Caki2 (cell line): Measurements from ENCODE around the gene GRIN2A. TPM values are rescaled to one million over a fixed set of nuclear protein-coding genes. Genes with fewer than 3 reads are reported as not detected.

Source experiments
- DNase-seq: peaks from one replicate; pipeline ENCODE4 v3.0.0-alpha.2; 2015; ENCODE audit warnings: low read depth
- in situ Hi-C: cut with HindIII; loops from 2 replicates; pipeline ENCODE4 v1.10.0; 2016; ENCODE audit warnings: low sequenced_read_pairs, low pct_unique_long_range_greater_than_20kb, mixed read lengths
- total RNA-seq: library from RNA; depleted of rRNA; stranded (reverse); fragments of >200 nt; shearing (Covaris generic); gene quantifications from 2 replicates; pipeline ENCODE4 v1.2.3, GENCODE V29; 2014; ENCODE audit warnings: low replicate concordance; rRNA removed

Gene GRIN2A
- not detected in 2 replicates for total RNA-seq

DNA sequence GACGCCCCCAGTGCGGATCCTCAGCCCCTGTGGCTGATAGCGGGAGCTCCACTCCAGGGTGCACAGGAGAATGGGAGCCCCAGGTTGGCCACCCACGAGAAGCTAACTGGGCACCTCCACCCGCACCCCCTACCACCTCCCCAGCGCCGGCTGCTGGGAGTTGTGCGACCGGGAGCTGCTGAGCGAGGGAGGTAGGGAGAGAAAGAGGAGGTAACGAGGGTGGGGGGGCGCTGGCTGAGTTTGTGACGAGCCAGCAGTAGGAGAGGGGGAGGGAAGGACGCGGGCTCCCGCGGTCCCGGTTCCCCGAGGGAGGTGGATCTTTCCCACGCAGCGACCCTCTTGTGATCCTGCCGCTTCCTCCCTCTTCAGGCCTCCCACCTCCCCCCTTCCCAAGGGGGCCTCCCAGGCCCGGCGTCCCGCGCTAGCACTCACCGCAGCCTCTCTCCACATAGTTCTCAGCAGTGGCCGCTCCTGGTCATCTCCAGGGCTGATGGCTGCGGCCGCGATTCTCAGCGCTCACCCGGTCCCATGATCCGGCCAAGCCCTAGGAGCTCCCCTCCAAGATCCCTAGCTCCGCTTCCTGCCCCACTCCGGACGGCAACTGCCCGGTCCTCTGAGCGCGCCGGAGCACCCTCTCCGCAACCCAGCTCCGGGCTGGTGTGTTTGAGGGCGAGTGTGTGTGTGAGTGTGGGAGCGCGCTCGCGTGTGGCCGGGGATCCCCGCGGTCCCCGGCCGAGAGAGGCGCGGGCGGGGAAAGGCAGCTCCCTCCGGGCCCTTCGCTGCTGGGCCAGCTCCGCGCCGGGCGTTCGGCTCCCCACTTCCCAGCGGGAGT, at the start of gene GRIN2A:
Gene GRIN2A (minus strand): TSS at position 207 of the 832 bp plus-strand sequence. CDS start 2,017 bp downstream, outside the sequence.
- in situ Hi-C loops, result no loop called here
- no peak for DNase-seq

DNA sequence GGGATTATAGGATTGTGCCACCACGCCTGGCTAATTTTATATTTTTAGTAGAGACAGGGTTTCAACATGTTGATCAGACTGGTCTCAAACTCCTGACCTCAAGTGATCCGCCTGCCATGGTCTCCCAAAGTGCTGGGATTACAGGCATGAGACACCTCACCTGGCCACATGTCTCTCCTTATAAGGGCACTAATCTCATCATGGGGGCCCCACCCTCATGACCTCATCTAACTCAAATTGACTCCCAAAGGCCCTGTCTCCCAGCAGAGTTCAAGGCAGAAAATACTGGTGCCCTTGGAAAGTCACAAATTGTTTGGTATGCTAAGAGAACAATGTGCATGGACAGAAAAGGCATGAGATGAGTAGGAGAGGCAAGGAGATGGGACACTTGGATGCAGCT, 49.3 kb upstream of the GRIN2A start:
- in situ Hi-C loops, result no loop called here

DNA sequence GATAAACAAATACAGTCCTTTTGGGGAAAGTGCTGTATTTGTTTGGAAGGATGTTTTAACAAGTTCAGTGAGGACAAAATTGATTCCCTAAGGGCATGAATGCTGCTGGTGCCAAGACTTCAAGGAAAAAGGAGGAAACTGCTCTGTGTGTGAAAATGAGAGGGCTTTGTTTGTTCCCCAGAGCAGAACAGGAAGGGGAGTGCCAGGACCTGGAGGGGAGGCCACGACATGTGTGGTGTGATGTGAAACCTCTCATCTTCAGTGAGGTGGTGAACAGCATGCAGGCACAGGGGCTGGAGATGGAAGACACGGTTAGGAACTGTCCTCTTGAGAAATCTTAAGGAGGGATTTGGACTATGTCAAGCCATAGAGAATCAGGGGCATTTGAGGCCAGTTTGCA, 46.6 kb upstream of the GRIN2A start:
- peak; percentile 11 for DNase-seq
- in situ Hi-C loops, result no loop called here

More for the DNA sequence above, 49.3 kb upstream of the GRIN2A start:
- no peak for DNase-seq

DNA sequence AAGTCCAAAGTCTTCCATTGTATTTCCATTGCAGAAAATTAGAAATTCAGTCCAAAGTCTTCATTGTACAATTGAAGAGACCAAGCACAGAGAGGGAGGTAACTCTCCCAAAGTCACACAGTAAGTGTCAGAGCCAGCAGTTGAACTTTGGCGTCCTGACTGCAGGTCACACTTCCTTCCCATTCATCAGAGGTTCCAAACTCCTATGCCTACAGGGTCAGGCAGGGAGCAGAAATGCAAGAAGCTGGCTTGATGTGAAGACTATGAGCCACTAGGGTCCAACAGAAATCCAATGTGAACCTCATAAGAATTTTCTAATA, 44.7 kb upstream of the GRIN2A start:
- in situ Hi-C loops, result no loop called here
- no peak for DNase-seq

DNA sequence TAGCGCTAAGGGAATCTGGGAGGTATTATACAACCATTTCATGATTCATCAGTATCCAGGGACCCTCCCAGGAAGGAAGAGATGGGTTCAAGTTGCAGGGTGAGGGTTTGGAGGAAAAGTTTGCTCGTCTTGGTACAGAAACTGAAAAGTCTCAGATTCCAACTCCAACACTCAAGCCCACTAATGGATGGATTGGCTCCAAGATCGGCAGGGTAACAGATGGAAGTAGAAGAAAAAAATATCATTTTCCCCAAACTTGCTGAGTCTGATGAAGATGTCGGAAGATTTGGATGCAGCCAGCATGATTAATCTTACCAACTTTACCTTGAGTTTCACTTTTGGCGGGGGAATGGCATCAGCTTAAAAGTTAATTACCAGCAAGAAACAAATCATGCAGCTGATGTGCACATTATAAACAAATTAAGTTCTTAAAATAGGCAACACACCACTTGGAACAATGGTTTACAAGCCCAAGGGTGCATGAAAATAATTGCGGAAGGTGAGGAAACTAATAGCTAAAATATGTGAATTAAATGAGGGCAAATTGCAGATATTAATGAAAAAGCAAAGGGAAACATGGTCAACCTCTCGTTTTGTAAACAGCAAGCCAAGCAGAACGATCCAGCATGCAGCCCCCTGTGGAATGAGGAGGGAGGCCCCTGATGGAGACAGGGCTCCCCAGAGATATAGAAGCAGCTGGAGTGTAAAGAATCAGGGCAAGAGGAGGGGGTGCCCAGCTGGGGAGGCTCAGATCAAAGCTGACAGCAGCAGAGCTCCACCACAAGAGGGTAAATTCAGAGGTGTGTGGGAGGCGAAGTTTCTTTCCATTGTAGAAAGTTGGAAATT, 44.1 kb upstream of the GRIN2A start:
- in situ Hi-C loops, result no loop called here
- DNase-seq, result no peak

DNA sequence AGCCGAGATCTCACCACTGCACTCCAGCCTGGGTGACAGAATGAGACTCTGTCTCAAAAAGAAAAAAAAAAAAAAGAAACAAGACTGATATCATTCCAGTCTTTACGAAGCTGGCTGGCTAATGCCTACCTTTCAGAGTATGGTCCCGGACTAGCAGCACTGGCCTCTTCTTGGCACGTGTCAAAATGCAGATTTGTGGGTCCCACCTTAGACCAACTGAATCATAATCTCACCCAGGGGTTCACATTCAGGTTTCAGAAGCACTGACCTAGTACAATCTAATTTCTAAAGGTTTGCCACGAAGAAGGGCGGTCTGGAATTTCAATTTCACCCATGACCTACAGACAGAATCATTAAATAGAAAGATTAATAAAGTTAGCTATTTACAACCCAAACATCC, 43.4 kb upstream of the GRIN2A start:
- in situ Hi-C loops, result no loop called here
- DNase-seq, result no peak

GRCh38 chr16:10224850-10225249, 42.6 kb upstream of the GRIN2A start:
- in situ Hi-C loops, result no loop called here
- DNase-seq, result no peak

DNA sequence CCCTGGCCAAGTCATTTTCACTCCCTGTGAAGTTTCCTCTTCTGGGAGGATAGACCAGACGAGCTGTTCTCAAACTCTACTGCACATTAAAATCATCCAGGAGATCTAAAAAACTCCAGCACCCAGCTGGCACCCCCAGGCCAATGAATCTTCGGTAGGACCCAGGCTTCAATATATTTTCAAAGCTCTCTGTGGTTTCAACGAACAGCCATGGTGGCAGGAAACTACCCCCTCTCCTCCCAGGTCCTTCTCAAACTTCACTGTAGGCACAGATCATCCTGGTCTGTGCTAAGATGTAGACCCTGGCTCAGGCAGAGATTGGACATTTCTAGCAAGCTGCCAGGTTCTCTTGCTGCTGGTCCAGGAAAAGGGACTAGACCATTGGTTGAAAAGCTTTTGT, 38.7 kb upstream of the GRIN2A start:
- in situ Hi-C loops, result no loop called here
- DNase-seq, result no peak

GRCh38 chr16:10219742-10220141, 37.5 kb upstream of the GRIN2A start:
- no peak for DNase-seq
- in situ Hi-C loops, result no loop called here

- no peak for DNase-seq
- in situ Hi-C loops, result no loop called here
Measured at GRCh38 chr16:10218490-10219206, 36.4 kb upstream of the GRIN2A start.

- DNase-seq, result no peak
- in situ Hi-C loops, result no loop called here
Measured at GRCh38 chr16:10213748-10214147, 31.5 kb upstream of the GRIN2A start.

- in situ Hi-C loops, result no loop called here
- no peak for DNase-seq
Measured at GRCh38 chr16:10210944-10211343, 28.7 kb upstream of the GRIN2A start.

DNA sequence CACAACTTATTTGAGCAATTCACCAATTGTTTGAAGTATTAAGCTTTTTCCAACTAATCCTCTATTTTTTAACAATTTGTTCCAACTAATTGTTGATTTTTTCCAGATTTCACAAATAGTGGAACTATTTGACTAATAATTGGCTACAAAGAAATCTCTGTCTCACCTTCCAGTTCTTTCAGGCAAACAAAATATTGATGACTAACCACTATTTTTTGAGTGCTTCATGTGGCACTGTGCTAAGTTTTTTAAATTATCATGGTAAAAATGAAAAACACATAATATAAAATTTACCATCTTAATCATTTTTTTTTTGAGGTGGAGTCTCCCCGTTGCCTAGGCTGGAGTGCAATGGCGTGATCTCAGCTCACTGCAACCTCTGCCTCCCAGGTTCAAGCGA, 24.6 kb upstream of the GRIN2A start:
- in situ Hi-C loops, result no loop called here
- no peak for DNase-seq

GRCh38 chr16:10206215-10206614, 24.0 kb upstream of the GRIN2A start:
- in situ Hi-C loops, result no loop called here
- no peak for DNase-seq

DNA sequence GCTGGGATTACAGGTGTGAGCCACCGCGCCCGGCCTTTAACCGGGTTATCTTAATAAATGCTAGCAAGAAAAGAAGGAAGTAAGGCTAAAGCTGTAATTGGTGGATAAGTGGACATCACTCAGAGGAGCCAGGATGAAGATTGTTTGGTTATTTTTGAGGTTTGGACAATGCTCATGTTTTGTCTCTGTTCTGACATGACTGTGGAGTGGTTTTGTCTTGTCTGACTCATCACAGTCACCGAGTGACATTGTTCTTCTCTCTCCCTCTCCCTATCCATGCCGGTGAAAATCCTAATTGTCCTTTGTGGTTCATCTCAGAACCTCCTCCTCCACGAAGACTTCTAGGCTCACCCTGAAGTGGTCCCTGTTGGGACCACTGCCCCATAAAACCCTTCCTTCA, 23.5 kb upstream of the GRIN2A start:
- no peak for DNase-seq
- in situ Hi-C loops, result no loop called here

DNA sequence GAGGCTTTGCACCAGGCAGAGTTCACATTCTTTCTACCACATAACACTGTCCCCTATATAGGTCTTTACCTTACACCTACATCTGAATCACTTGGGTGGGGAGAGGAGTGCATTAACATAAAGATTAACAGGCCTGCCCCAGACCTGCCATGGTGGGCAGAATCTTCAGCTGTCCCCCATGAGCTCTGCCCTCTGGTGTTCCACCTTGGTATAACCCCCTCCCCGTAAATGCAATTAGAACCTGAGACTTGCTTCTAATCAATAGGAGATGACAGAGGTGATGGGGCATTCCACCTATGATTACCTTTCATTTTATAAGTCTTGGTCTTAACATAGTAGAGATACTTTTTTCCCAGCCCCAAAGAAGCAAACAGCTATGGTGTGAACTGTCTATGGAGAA, 20.4 kb upstream of the GRIN2A start:
- no peak for DNase-seq
- in situ Hi-C loops, result no loop called here

DNA sequence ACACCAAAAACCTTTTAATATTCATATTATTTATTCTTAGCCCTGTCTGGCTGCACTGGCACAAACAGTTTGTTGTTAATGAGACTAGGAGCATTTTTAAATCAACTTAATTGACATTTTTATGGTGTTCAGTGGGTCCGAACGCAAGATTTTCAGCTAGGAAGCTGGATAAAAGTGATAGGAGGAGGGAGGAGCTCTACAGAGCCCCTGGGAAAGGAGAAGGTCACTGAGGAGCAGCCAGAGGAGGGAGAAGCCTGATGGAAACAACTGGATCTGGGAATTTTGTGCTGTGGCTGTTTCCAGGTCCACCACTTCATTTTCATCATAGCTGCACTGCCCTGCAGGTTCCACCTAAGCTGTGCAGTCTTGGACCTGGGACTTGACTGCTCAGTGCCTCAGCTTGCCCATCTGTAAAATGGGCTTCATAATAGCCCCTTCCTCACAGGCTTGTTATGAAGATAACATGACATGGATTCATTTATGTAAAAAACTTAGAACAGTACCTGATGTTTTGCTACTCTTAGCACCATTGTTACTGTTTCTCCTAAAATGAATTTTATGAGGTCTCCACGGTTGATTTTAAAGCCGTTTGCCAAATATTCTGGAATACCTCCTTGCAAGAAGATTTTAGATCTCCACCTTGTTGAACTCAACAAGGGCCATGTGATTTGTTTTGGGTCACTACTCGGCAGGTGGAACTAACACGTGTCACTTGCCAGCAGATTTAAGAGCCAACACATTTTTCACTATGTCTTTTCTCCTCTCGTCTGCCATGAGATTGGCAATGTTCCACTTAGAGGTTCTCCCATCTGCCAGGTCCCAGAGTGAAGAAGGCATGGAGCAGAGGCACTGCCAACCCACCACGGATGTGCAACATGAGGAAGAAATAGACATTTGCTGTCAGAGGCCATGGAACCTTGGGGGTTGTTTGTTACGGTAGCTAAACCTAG, 18.7 kb upstream of the GRIN2A start:
- in situ Hi-C loops, result no loop called here
- no peak for DNase-seq

- DNase-seq, result no peak
- in situ Hi-C loops, result no loop called here
Measured at GRCh38 chr16:10196999-10197398, 14.8 kb upstream of the GRIN2A start.
